Ovary (tissue), 3 donors: ENCODE data around the gene SPEG.

Source experiments
- CTCF ChIP-seq, 3 donors: fragments of 450-650 bp in 2 of 3; fragments of 200-600 bp in 1 of 3; IDR thresholded peaks; one replicate each; pipeline versions ENCODE4 v1.5.1 to v1.8.0; 2016 to 2022; ENCODE audit warnings: antibody characterized with exemption in 3 of 3, mild to moderate bottlenecking in 1 of 3
- POLR2A ChIP-seq: fragments of 450-650 bp; IDR thresholded peaks from one replicate; pipeline ENCODE4 v1.6.1; 2017; ENCODE audit warnings: antibody characterized with exemption, mild to moderate bottlenecking, moderate library complexity
- donor health status: DM: no; HTN: no; CAD: no.

DNA sequence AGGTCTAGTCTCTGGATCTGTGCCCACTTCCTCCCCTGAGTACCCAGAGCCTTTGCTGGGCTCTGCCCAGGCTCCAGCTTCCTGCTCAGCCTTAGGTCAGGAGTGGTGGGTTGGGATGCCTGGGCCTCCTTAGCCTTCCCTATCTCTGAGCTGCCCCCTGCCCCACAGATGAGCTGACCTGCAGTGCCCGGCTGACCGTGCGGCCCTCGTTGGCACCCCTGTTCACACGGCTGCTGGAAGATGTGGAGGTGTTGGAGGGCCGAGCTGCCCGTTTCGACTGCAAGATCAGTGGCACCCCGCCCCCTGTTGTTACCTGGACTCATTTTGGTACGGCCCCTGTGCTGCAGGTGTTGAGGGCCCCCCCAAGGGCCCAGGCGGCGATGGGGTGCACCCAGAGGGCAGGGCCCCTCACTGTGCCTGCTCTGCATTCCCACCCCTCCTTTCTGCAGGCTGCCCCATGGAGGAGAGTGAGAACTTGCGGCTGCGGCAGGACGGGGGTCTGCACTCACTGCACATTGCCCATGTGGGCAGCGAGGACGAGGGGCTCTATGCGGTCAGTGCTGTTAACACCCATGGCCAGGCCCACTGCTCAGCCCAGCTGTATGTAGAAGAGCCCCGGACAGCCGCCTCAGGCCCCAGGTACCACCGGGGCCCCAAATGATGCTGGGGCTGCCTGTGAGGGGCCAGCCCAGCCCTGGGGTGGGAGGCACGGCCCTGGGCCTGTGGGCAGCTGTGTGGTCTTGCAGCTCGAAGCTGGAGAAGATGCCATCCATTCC is 34.0 kb downstream of the SPEG start:
- TF ChIP-seq POLR2A = no peak
- TF ChIP-seq CTCF (IDR thresholded peaks at IDR 0.05) = no peak
